KMS-11 (cell line): ENCODE measurements around the gene TUBG1.

ENCODE experiments used
- H2AFZ ChIP-seq: fragments of 200-600 bp; sonication (generic); 2 replicates; pipeline ENCODE4 v1.6.1; 2016; ENCODE audit warnings: antibody characterized with exemption, mixed run types, low read depth
- H3K27ac ChIP-seq: fragments of 200-600 bp; sonication (generic); 2 replicates; pipeline ENCODE4 v1.6.1; 2016; ENCODE audit warnings: mild to moderate bottlenecking, mixed run types
- H3K27me3 ChIP-seq: fragments of 200-600 bp; sonication (generic); 2 replicates; pipeline ENCODE4 v1.6.1; 2017; ENCODE audit warnings: mild to moderate bottlenecking, low read depth, mixed run types, moderate library complexity; ENCODE audit not compliant: insufficient read depth
- H3K36me3 ChIP-seq: fragments of 200-600 bp; sonication (generic); 2 replicates; pipeline ENCODE4 v1.6.1; 2017; ENCODE audit warnings: mild to moderate bottlenecking, mixed run types; ENCODE audit not compliant: insufficient read depth
- H3K4me1 ChIP-seq: fragments of 200-600 bp; sonication (generic); 2 replicates; pipeline ENCODE4 v1.6.1; 2016; ENCODE audit warnings: mild to moderate bottlenecking, low read depth, mixed run types; ENCODE audit not compliant: poor library complexity, severe bottlenecking
- H3K4me2 ChIP-seq: fragments of 200-600 bp; sonication (generic); 2 replicates; pipeline ENCODE4 v1.7.0; 2016; ENCODE audit warnings: mild to moderate bottlenecking, mixed run types
- H3K4me3 ChIP-seq: fragments of 200-600 bp; sonication (generic); IDR thresholded peaks from 2 replicates; pipeline ENCODE4 v1.6.1; 2017; ENCODE audit warnings: low read depth, low read length, mixed read lengths; ENCODE audit not compliant: insufficient read depth
- H3K79me2 ChIP-seq: fragments of 200-600 bp; sonication (generic); 2 replicates; pipeline ENCODE4 v1.6.1; 2016; ENCODE audit warnings: low read depth, mixed run types; ENCODE audit not compliant: insufficient read depth
- H3K9ac ChIP-seq: fragments of 200-600 bp; sonication (generic); 2 replicates; pipeline ENCODE4 v1.6.1; 2016; ENCODE audit warnings: mild to moderate bottlenecking, mixed run types
- H4K20me1 ChIP-seq: fragments of 200-600 bp; sonication (generic); 2 replicates; pipeline ENCODE4 v1.6.1; 2016; ENCODE audit warnings: mild to moderate bottlenecking, mixed run types; ENCODE audit not compliant: insufficient read depth
- CTCF ChIP-seq: fragments of 200-600 bp; sonication (generic); conservative IDR thresholded peaks from 2 replicates; pipeline ENCODE4 v1.6.1; 2017; ENCODE audit warnings: low read depth, mild to moderate bottlenecking, antibody characterized with exemption, low read length, moderate library complexity, mixed read lengths

The TUBG1 gene

GRCh38 chr17:42651392-42651791, 41.9 kb downstream of the TUBG1 start:
- no peaks in the 10 kb centered on the region for H3K27me3 ChIP-seq
- no peak overlapping the region for H3K9ac ChIP-seq
- H3K36me3 ChIP-seq, result no peaks in the 10 kb centered on the region
- TF ChIP-seq CTCF, result no peak
- no peak overlapping the region for H3K4me2 ChIP-seq
- no peaks in the 10 kb centered on the region for H4K20me1 ChIP-seq
- H3K79me2 ChIP-seq, result no peaks in the 10 kb centered on the region
- no peak overlapping the region for H3K27ac ChIP-seq
- no peak overlapping the region for H2AFZ ChIP-seq
- H3K4me1 ChIP-seq, result peaks cover 35% of the 10 kb centered on the region
- no peak overlapping the region for H3K4me3 ChIP-seq

GRCh38 chr17:42653179-42654124, 44.0 kb downstream of the TUBG1 start:
- Histone ChIP-seq H3K4me3 (no peak overlapping the region), H2AFZ (no peak overlapping the region), H3K9ac (no peak overlapping the region), H3K79me2 (no peaks in the 10 kb centered on the region), H3K36me3 (no peaks in the 10 kb centered on the region), H3K27me3 (no peaks in the 10 kb centered on the region), H3K4me2 (no peak overlapping the region), H3K4me1 (peaks cover 33% of the 10 kb centered on the region), H3K27ac (no peak overlapping the region), H4K20me1 (no peaks in the 10 kb centered on the region)
- TF ChIP-seq CTCF, result no peak

GRCh38 chr17:42655528-42655927, 46.0 kb downstream of the TUBG1 start:
- no peak overlapping the region for H3K4me3 ChIP-seq
- TF ChIP-seq CTCF, result no peak
- peak overlapping the region; percentile 26 for H3K4me2 ChIP-seq
- no peaks in the 10 kb centered on the region for H3K79me2 ChIP-seq
- no peak overlapping the region for H2AFZ ChIP-seq
- no peaks in the 10 kb centered on the region for H3K36me3 ChIP-seq
- H3K27ac ChIP-seq, result peak overlapping the region; percentile 26
- peaks cover 44% of the 10 kb centered on the region for H3K4me1 ChIP-seq
- H3K9ac ChIP-seq, result no peak overlapping the region
- no peaks in the 10 kb centered on the region for H3K27me3 ChIP-seq
- H4K20me1 ChIP-seq, result no peaks in the 10 kb centered on the region

GRCh38 chr17:42657824-42658588, 48.5 kb downstream of the TUBG1 start:
- Histone ChIP-seq H3K4me3 (no peak overlapping the region), H3K79me2 (no peaks in the 10 kb centered on the region), H3K4me2 (peak overlapping the region; percentile 82), H3K27ac (no peak overlapping the region), H4K20me1 (no peaks in the 10 kb centered on the region), H2AFZ (no peak overlapping the region), H3K9ac (no peak overlapping the region), H3K4me1 (peaks cover 57% of the 10 kb centered on the region), H3K27me3 (no peaks in the 10 kb centered on the region), H3K36me3 (no peaks in the 10 kb centered on the region)
- no peak for TF ChIP-seq CTCF
